Urinary bladder (tissue), 4 donors: ENCODE measurements around the gene HGS. TPM values are rescaled to one million over a fixed set of nuclear protein-coding genes. Genes with fewer than 3 reads are reported as not detected.

Experiments
- DNase-seq: peaks from one replicate; pipeline ENCODE4 v3.0.0-alpha.2; 2015; ENCODE audit errors: extremely low spot score
- H3K27ac ChIP-seq: one replicate; pipeline ENCODE4 v1.5.1; 2013; ENCODE audit warnings: low read depth, mild to moderate bottlenecking, moderate library complexity
- H3K36me3 ChIP-seq: one replicate; pipeline ENCODE4 v1.6.1; 2013; ENCODE audit warnings: mild to moderate bottlenecking, moderate library complexity; ENCODE audit not compliant: insufficient read depth
- H3K4me1 ChIP-seq: one replicate; pipeline ENCODE4 v1.6.1; 2013; ENCODE audit warnings: mild to moderate bottlenecking, moderate library complexity; ENCODE audit not compliant: insufficient read depth
- H3K4me3 ChIP-seq: one replicate; pipeline ENCODE4 v1.5.1; 2013; ENCODE audit warnings: low read depth, low read length
- WGBS: extraction: QIAGEN DNeasy Blood & Tissue Kit; methylation state at CpG from one replicate; pipeline ENCODE4 v1.1.7; 2013; 5-methylcytosine and 5-hydroxymethylcytosine counted together
- polyA plus RNA-seq: library from polyadenylated mRNA; stranded (reverse); fragments of 200-250 nt; gene quantifications from one replicate; pipeline ENCODE4 v1.2.3, GENCODE V29; 2013
- total RNA-seq: library from RNA; depleted of rRNA; stranded (reverse); fragments of >200 nt; gene quantifications from one replicate; pipeline ENCODE4 v1.2.3, GENCODE V29; 2014
- donor health status: healthy with polysubstance abuse.
- donor health status: healthy.

The HGS gene
- total and polyA plus RNA-seq, 2 donors: 36.1 to 92.7 TPM

- WGBS: 83% methylated on average over 25 of the region's 25 CpGs
- Histone ChIP-seq H3K36me3 (peaks cover 2% of the 10 kb centered on the region), H3K4me3 (no peak overlapping the region), H3K4me1 (no peaks in the 10 kb centered on the region), H3K27ac (no peak overlapping the region)
- DNase-seq: no peak
Observed at GRCh38 chr17:81707725-81708646, 24.2 kb downstream of the HGS start.

GRCh38 chr17:81708739-81709185 is 25.0 kb downstream of the HGS start:
- 85% methylated on average over 17 of the region's 17 CpGs for WGBS
- H3K27ac ChIP-seq: no peak overlapping the region
- H3K36me3 ChIP-seq: peaks cover 2% of the 10 kb centered on the region
- no peak overlapping the region for H3K4me3 ChIP-seq
- no peaks in the 10 kb centered on the region for H3K4me1 ChIP-seq
- DNase-seq: no peak

GRCh38 chr17:81710514-81711308 is 26.9 kb downstream of the HGS start:
- DNase-seq: no peak
- Histone ChIP-seq H3K36me3 (peaks cover 2% of the 10 kb centered on the region), H3K4me3 (no peak overlapping the region), H3K27ac (no peak overlapping the region), H3K4me1 (no peaks in the 10 kb centered on the region)
- 6% methylated on average over 29 of the region's 29 CpGs for WGBS

DNA sequence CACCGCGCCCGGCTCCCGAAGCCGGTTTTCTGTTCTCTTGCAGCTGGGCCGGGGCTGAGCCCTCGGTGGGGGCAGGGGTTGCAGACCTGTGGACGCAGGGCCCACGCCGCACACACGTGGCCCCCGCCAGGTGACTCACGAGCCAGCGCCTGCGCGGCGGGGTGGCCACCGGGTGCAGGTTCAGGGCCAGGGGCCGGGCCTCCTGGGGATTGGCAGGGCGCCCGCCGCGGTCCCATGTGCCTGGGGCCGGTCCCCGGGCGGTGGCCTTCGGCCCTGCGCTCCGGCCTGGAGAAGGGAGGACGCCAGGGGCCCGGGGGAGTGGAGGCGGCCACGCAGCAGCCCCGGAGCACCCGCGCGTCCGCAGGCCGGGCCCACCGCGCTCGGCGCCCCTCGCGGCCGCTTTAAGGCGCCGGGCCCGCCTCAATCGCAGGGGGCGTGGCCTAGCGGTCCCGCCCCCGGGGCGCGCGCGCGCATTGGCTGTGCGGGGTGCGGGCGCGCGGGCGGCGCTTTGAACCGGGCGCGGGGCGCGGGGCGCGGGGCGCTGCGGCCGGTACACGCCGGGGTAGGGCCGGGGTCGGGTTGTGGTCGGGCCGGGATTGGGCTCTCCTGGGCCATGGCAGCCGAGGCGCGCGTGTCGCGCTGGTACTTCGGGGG is 28.1 kb downstream of the HGS start, which contains the start of gene SLC25A10:
Gene SLC25A10, plus strand, starts transcription at position 471 of the 654 bp plus-strand sequence. Its CDS starts 143 bp downstream, at position 614.
- Histone ChIP-seq H3K4me1 (no peaks in the 10 kb centered on the region), H3K4me3 (peak within 1 kb of the TSS; percentile 80), H3K36me3 (peaks cover 2% of the 10 kb centered on the region), H3K27ac (no peak within 1 kb of the TSS)
- DNase-seq: no peak
- WGBS: under 1% methylated on average over 89 of the region's 89 CpGs

DNA sequence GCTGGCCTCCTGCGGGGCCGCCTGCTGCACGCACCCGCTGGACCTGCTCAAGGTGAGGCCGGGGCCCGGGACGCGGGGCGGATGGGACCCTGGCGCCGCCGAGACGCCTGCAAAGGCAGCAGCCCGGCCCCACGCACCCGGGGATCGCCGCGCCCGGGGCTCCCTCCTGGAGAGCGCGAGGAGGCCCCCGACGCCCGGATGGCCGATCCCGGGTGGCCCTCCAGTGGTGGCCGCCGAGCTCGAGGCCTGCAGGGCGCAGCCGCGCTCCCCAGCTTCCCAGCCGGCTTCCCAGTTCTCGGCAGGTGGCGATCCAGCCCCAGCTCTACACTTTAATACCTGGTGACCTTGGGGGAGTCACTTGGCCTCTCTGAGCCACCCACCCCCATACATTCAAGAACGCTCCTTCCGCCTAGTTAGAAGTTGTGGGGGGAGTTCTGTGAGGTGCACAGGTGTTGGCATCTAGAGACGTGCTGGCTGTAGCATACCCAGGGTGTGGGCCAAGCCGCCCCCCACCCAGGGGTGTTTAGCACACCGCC is 28.7 kb downstream of the HGS start:
- DNase-seq: no peak
- Histone ChIP-seq H3K36me3 (no peaks in the 10 kb centered on the region), H3K4me3 (peak overlapping the region; percentile 80), H3K27ac (no peak overlapping the region), H3K4me1 (no peaks in the 10 kb centered on the region)
- 2% methylated on average over 41 of the region's 41 CpGs for WGBS

- 33% methylated on average over 18 of the region's 18 CpGs for WGBS
- H3K4me3 ChIP-seq: peak overlapping the region; percentile 80
- DNase-seq: no peak
- H3K27ac ChIP-seq: no peak overlapping the region
- no peaks in the 10 kb centered on the region for H3K36me3 ChIP-seq
- no peaks in the 10 kb centered on the region for H3K4me1 ChIP-seq
Observed at GRCh38 chr17:81713004-81713555, 29.3 kb downstream of the HGS start.

GRCh38 chr17:81713556-81714411 is 30.0 kb downstream of the HGS start:
- H3K36me3 ChIP-seq: no peaks in the 10 kb centered on the region
- no peak overlapping the region for H3K27ac ChIP-seq
- DNase-seq: no peak

DNA sequence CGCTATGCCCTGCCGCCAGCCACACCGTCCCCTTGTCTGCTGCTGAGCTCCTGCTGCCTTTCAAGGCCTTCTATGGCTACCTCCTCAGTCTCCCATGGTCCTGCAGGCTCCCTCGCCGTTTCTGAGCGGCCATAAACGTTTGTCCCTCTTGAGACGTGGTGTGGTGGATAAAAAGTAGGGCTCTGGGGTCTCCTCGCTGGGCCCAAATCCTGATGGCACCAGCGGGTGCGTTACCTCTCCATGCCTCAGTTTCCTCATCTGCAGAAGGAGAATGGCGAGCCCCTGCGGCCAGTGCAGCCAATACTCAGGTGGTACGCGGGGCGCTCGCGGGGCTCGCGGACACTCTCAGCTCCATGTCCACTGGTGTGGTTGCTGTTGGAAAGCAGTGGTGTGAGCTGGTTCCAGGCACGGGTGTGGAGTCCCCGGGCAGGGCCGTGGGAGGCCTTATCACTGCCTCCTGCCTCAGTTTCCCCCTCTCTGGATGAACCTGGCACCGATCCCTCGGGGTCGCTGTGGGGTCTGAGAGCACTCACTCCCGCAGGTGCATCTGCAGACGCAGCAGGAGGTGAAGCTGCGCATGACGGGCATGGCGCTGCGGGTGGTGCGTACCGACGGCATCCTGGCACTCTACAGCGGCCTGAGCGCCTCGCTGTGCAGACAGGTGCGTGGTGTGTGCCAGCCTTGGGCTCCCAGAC is 30.7 kb downstream of the HGS start:
- DNase-seq: no peak
- H3K27ac ChIP-seq: no peak overlapping the region
- H3K4me3 ChIP-seq: no peak overlapping the region
- H3K36me3 ChIP-seq: no peaks in the 10 kb centered on the region
- no peaks in the 10 kb centered on the region for H3K4me1 ChIP-seq
- WGBS: 94% methylated on average over 39 of the region's 39 CpGs

More at GRCh38 chr17:81713556-81714411, 30.0 kb downstream of the HGS start:
- 68% methylated on average over 36 of the region's 36 CpGs for WGBS
- H3K4me3 ChIP-seq: no peak overlapping the region
- no peaks in the 10 kb centered on the region for H3K4me1 ChIP-seq

DNA sequence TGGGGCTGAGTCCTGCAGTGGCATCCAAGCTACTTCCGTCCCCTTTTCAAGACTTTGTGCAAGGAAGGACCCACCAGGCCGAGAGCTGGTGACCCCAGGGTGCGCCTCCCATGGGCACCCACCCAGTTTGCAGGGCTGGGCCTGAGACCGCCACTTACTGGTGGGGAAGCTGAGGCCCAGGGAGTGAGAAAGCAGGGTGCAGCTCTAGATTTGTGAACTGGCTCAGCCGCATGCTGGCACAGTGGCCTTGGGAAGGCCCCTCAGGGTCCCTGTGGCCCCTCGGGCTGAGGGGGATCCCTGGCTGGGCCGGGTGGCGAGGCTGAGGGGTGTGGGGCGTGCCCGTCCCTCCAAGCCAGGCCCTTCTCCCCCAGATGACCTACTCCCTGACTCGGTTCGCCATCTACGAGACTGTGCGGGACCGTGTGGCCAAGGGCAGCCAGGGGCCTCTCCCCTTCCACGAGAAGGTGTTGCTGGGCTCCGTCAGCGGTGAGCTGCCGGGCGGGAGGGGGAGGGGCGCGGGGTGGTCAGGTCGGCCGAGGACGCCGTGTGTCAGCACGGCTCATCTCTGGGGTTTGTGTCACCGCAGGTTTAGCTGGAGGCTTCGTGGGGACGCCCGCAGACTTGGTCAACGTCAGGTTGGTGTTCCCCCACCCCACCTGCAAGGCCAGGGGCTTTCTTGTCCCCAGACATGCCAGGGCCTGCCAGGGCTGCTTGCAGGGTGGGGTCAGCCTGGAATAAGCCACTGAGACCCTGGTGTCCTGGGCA is 31.5 kb downstream of the HGS start:
- Histone ChIP-seq H3K4me3 (no peak overlapping the region), H3K36me3 (no peaks in the 10 kb centered on the region), H3K27ac (no peak overlapping the region), H3K4me1 (no peaks in the 10 kb centered on the region)
- DNase-seq: no peak
- WGBS: 87% methylated on average over 32 of the region's 32 CpGs

DNA sequence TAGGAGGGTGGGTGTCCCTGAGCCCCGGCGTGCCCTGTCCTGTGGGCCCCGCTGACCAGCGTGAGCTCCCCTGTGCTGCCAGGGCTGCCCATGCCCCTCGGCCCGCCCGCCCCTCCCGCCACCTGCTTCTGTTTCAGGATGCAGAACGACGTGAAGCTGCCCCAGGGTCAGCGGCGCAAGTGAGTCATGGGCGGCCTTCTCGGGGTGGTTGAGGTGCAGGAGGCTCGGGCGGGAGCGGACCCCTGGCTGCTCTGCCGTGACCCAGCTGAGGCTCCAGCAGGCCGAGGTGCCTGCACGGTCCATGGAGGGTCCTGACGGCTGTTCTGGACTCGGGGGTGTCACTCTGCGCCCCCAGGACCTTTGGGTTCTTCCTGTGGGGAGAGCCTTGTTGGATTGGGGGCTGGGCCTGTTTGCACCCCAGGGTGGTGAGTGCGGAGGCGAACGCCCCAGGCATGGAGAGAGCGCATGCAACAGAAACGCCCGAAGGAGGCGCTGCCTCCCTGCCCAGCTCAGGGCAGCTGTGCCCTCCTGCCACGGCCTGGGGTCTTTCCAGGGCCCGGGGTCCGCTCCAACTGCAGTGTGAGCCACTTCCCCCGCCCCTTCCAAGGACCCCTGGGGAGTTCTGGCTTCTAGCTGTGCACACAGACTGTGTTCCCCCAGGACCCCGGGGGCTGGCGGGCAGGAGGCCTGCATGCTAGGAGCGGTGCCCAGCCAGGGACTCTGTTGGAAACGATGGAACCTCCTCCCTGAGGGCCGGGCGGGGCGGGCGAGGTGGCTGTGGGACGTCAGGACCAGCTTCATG is 32.3 kb downstream of the HGS start:
- Histone ChIP-seq H3K27ac (no peak overlapping the region), H3K4me3 (no peak overlapping the region), H3K36me3 (no peaks in the 10 kb centered on the region), H3K4me1 (no peaks in the 10 kb centered on the region)
- no peak for DNase-seq
- 91% methylated on average over 43 of the region's 43 CpGs for WGBS

GRCh38 chr17:81716674-81716996 is 32.8 kb downstream of the HGS start:
- no peak overlapping the region for H3K27ac ChIP-seq
- H3K4me1 ChIP-seq: no peaks in the 10 kb centered on the region
- no peaks in the 10 kb centered on the region for H3K36me3 ChIP-seq
- WGBS: 92% methylated on average over 12 of the region's 12 CpGs
- no peak overlapping the region for H3K4me3 ChIP-seq
- DNase-seq: no peak
